AG09309 (cell line): ENCODE measurements around the gene TAAR5.

Experiments used
- DNase-seq: peaks from one replicate; pipeline ENCODE4 v3.0.0-alpha.2; 2010; ENCODE audit warnings: low read depth
- H3K4me3 ChIP-seq: 2 replicates; pipeline ENCODE4 v1.5.1; 2011; ENCODE audit warnings: mild to moderate bottlenecking, low read depth, low read length, moderate library complexity; ENCODE audit not compliant: control insufficient read depth
- TF ChIP-seq, protein P1 (sequence below): IDR thresholded peaks from 2 replicates; pipeline ENCODE4 v1.5.1; 2011; ENCODE audit warnings: mild to moderate bottlenecking, low read depth, low read length, inconsistent platforms; ENCODE audit not compliant: insufficient read depth, control insufficient read depth; ENCODE audit errors: missing control alignments

The TAAR5 gene

DNA sequence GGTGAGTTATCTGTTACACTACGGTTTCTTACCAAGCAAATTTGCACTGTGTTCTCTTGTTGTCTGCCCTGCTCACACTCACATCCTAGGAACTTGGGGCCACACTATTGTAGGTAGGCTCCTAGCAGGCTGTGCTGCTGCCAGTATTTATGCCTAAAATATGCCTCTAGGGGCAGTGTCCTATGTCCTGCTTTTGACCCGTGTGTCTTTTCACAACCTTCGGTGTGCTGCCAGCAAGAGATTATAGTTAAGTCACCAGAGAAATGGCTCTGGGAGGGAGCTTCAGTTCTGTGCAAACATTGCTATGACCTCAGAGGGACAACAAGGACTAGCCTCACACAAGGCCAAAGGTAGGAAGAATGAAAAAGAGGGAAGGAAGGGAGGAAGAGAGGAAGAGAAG, 8.9 kb upstream of the TAAR5 start:
- TF ChIP-seq, protein P1, sequence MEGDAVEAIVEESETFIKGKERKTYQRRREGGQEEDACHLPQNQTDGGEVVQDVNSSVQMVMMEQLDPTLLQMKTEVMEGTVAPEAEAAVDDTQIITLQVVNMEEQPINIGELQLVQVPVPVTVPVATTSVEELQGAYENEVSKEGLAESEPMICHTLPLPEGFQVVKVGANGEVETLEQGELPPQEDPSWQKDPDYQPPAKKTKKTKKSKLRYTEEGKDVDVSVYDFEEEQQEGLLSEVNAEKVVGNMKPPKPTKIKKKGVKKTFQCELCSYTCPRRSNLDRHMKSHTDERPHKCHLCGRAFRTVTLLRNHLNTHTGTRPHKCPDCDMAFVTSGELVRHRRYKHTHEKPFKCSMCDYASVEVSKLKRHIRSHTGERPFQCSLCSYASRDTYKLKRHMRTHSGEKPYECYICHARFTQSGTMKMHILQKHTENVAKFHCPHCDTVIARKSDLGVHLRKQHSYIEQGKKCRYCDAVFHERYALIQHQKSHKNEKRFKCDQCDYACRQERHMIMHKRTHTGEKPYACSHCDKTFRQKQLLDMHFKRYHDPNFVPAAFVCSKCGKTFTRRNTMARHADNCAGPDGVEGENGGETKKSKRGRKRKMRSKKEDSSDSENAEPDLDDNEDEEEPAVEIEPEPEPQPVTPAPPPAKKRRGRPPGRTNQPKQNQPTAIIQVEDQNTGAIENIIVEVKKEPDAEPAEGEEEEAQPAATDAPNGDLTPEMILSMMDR = peak; percentile 17
- no peak overlapping the region for H3K4me3 ChIP-seq
- DNase-seq = no peak

DNA sequence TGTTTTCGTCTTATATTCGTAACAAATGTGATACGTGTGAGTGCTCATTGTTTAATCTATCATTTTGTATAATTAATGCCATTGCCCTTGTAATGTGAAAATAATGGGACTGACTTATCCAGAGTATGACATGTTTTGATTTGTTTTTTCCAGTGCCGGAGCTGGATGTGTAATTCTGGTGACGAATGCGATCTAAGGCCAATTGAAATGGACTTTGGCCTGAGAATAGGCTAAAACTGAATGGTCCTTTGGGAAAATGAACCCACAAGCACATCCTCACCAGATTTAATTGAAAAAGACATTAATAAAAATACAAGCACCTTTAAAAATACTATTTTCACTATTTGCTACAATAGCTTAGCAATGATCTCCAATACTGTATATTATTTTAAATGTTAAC, 6.7 kb upstream of the TAAR5 start:
- no peak for DNase-seq
- H3K4me3 ChIP-seq = no peak overlapping the region
- TF ChIP-seq, protein P1 = no peak

DNA sequence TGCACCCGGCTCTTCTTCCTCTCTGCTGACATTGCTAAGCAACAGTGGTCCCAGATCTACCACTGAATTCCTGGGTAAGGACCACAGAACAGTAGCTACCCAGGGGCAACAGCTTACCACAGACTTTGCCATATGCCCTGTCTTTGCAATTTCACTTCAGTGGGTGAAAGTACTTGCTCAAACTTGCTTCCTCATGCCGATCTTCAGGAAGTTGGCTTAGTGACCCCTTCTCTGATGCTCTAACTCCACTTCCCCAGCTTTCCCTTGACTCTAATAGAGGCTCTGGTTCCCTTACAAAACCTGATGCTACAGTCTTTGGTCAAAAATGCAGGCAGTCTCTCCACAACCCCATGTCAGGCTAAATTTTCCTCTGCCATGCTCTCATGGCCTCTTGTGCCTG, 3.3 kb upstream of the TAAR5 start:
- DNase-seq = no peak
- H3K4me3 ChIP-seq = no peak overlapping the region
- TF ChIP-seq, protein P1 = no peak

DNA sequence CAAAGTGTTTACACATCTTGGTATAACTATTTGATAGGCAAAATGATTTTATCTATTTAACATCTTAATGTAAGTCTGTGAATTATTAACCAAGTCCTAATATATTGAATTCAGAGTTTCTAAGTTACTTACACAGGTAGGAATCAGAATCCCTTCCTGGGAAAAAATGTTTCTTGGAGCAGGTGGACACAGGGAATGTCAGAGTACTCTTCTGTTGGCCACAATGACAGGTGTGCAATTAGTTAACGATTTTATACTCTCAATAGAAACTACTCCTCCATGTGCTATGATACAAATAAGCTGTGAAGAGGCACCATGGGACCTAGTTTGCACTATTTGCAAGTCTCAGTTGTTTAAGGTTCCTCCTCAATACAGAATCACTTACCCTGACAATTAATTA, 821 bp upstream of the TAAR5 start:
- DNase-seq = no peak
- H3K4me3 ChIP-seq = no peak overlapping the region
- TF ChIP-seq, protein P1 = no peak

DNA sequence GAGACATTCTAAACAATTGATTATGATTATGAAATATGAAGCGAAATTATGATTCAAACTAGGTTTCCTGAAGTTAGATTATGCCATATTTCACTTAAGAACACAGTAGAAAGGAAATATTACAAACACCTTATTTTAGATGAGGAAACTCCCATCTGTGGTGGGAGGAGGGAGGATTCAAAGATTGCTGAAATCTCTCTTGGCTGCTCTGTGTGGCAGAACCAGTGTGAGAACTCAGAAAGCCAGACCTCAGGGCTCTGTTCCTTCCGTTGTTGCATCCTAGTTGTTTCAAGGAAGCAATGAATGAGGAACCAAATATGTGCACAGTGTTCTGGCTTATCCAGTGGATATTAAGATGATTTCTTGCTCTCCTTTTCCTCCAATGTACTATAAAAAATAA, 2.1 kb downstream of the TAAR5 start:
- TF ChIP-seq, protein P1 = no peak
- no peak for DNase-seq
- no peak overlapping the region for H3K4me3 ChIP-seq

DNA sequence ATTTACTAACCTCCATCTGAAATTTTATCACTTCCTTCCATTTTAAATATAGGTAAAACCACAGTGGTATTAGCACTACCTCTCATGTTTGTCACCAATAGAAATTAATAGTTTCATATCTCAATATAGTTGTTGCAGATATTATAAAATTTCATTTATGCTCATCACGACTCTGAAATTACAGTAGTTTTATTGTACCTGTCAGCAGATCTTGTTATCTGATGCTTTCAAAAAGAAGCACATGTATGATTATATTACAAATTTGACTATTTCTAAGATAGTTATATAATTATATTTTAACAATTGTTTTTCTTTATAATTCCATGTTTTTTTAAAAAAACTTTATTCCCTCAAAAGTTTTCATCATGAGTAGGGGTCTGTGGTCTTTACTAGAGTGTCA, 4.8 kb downstream of the TAAR5 start:
- TF ChIP-seq, protein P1 = no peak
- no peak overlapping the region for H3K4me3 ChIP-seq
- no peak for DNase-seq

DNA sequence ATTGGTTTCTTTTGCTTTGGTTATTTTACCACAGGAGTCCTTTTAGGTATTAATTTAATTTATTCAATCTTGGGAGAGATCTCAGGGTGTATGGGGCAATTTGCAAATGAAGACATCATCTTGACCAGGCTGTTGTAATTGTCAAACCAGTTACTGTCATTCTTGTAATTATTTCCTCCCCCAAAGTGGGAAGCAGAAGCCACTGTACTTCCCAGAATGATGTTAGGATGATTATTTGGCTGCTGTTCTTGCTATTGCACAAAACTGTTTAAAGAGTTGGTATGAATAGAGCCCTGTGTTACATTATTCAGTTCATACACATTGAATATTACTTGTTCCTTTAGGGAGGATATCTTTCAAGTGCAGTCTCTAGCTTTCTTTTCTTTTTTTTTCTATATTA, 17.8 kb downstream of the TAAR5 start:
- TF ChIP-seq, protein P1 = no peak
- H3K4me3 ChIP-seq = no peak overlapping the region
- DNase-seq = no peak
